GM21786 (cell line): ENCODE measurements around the gene PADI3.

Experiments used
- ATAC-seq: cut with Tn5 transposase; IDR thresholded peaks from one replicate; pipeline ENCODE4 v1.9.1; 2021; ENCODE audit not compliant: unreplicated experiment

The PADI3 gene

DNA sequence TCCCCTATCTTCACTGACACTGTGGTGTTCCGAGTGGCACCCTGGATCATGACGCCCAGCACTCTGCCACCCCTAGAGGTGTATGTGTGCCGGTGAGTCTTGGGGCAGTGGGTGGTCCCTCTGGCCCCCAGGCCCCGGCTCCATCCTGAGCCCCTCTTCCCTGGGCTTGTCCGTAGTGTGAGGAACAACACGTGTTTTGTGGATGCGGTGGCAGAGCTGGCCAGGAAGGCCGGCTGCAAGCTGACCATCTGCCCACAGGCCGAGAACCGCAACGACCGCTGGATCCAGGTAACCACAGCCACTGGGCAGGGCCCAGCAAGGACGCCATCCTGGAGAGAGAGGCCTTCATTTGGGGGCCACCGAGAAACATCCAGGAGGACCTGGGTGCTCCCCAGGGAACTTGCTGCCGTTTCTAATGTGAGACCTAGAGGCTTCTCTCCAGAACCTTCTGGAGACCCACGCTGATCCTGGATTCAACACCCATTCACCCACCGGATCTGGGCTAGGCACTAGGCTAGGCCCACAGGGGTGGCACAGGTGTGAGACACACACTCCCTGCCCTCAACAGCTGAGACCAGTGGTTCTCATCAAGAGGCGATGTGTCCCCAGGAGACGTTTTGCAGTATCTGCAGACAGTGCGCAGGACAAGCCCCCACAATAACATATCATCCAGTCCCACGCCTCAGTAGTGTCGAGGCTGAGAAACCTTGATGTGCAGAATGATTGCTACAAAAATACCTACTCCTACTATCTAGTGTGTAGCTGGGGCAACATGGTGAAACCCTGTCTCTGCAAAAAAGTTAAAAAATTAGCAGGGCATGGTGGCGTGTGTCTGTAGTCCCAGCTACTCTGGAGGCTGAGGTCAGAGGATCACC, 22.2 kb downstream of the PADI3 start:
- ATAC-seq: no peak

DNA sequence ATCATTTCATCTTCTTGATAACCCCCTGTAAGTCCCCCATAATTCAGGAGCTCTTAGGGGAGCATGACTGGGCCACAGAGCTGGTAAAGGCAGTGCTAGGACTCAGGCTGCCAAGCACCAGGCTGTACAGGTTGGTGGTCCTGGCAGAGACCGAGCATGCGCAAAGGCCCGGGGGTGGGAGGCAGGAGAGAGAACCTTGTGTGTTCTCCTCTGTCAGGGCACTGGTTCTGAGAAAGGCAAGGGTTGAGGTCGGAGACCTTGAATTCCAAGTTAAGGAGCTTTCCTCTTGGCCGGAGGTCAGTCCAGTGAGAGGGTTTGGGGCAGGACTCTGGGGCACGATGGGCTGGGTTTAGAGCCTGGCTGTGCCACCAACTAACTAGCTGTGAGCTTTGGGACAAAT, 23.2 kb downstream of the PADI3 start:
- ATAC-seq: no peak

DNA sequence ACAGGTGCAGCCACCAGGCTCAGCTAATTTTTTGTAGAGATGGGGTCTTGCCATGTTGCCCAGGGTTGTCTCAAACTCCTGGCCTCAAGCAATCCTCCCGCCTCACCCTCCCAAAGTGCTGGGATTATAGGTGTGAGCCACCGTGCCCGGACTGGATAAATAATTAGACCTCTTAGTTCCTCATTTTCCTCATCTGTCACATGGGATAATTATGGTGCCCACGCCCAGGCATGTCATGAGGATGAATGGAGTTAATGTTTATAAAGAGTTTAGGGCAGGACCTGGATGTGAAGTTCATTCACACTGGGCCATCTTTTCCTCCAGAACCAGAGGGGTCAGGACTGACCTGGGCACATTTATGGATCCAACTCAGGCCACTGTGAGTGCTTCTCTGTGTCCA, 23.7 kb downstream of the PADI3 start:
- ATAC-seq: no peak

DNA sequence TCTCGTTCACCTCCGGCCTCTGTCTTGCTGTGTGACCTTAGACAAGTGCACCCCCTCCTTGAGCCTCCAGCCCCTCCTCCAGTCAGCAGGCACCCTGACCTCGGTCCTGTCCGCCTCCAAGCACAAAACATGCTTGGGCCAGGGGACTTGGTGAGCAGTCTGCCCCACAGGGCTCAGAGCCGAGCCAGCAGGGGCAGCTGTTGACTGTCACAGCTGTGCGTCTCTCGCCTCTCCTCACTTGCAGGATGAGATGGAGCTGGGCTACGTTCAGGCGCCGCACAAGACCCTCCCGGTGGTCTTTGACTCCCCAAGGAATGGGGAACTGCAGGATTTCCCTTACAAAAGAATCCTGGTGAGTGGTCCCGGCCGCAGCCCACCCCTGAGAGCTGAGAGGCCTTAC, 24.2 kb downstream of the PADI3 start:
- ATAC-seq: no peak

DNA sequence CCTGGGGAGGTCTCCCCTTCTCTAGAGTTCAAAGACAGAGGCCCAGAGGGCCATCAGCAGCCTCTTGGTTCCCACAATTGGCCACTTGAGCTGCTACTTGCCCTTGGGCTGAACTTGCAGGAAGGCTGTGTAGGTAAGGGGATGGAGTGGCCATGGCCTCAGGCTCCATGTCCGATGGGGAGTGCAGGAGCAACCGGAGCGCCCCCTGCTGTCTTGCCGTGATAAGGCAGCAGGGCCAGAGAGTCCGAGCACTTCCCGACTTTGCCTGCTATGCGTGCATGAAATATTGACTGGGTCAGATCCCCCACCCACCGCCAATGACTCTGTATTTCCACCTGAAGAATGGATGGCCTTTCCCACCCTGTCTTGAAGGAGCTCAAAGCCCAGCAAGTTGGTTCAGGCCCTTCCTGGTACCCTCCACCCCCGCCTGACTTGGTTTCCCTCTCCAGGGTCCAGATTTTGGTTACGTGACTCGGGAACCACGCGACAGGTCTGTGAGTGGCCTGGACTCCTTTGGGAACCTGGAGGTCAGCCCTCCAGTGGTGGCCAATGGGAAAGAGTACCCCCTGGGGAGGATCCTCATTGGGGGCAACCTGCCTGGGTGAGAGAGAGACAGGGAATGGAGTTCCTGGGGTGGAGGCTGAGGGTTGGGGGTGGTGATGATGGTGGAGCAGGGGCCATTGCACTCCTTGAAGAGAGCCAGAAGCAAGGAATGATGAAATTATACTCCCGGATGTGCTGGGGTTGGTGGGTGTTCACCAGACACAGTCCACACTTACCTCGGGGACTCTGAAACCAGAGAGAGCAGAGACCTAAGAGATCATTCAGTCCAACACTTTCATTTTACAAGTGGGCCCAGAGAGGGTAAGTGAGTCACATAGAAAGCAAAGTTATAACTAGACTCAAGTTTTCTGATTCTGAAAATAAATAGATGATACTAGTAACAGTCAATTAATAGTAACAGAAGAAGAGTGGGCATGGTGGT, 25.6 kb downstream of the PADI3 start:
- no peak for ATAC-seq

DNA sequence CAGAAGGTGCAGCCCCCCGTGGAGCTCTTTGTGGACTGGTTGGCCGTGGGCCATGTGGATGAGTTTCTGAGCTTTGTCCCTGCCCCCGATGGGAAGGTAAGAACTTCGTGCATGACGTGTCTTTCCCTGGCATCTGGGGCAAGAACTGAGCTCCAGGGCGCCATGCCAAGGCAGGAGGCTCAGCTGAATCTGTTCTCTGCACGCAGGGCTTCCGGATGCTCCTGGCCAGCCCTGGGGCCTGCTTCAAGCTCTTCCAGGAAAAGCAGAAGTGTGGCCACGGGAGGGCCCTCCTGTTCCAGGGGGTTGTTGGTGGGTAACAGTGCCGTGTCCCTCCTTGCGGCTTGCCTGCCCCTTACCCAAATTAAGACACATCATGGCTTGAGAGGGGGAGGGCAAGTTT, 27.7 kb downstream of the PADI3 start:
- ATAC-seq: no peak

DNA sequence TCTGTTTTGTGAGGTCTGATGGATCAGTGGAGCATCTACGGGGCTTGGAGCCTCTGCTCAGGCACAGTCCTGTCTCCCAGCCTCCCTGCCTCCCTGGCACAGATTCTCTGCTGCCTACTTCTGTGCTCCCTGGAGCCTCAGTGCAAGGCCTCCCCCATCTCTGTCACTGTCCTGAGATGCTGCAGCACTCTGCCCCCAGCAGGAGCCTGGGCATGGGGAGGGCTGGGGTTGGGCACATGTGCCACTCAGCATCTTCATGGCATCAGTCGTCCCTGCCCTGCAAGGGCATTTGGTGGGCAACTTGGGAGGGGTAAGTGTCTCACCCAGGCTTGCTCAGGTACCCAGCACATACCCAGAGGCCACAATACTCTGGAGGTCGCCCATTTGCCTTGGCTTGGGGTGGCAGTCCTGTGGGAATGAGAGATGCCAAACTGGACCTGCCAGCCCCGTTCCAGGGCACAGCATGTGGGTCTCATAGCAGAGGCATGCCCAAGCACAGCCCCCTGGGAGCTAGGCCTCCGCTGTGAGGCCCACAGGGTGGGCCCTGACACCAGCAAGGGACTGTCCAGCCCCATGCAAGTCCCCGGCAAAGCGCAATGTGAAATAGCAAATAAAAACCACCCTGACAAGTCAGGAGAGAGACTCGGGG, 28.7 kb downstream of the PADI3 start:
- ATAC-seq: no peak

DNA sequence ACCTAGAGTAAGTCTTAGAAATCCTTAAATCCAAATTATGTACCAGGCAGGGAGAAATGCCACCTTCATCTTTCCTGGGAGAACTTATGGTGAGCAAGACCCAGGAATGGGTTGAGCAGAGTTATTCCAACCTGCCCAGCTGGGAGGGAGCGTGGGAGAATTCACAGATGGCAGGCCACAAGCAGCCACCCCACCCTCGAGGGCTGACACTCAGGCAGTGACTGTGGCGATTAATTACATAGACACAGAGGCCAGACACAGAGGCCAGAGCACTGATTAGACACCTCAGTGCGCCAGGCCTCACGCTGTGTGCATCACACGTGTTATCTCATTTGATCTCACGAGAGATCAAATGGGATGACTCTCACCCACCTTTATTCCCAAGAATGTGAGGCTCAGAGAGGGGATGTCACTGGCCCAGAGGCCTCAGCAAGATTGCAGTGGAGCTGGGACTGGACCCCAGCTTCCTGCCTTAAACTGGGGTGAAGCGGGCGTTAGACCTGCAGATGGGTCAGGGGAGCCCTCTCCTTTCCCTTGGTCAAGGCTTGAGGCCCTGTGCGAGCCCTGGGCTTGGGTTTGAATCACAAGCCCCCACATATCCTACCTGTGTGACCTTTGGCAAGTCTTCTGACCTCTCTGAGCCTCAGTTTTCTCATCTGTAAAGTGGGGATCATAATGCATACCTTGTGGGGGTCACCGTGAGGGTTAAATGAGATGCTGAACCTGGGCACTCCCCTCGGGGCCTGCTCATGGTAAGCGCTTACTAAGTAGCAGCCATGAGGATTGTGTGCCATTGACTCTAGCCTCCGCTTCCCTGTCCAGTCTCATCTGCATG, 30.3 kb downstream of the PADI3 start:
- no peak for ATAC-seq

DNA sequence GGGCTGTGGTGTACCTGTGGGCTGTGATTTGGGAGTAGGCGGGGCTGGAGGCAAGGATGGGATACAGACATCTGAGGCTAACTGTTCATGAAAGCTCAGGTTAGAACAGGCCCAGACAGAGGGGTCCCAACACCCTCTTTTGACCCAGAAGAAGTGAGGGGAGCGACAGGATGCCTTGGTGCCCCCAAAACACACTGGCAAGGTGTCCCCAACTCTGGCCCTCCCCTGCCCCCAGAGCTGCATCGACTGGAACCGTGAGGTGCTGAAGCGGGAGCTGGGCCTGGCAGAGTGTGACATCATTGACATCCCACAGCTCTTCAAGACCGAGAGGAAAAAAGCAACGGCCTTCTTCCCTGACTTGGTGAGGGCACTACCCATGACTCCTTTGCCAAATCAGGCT, 31.5 kb downstream of the PADI3 start:
- no peak for ATAC-seq

DNA sequence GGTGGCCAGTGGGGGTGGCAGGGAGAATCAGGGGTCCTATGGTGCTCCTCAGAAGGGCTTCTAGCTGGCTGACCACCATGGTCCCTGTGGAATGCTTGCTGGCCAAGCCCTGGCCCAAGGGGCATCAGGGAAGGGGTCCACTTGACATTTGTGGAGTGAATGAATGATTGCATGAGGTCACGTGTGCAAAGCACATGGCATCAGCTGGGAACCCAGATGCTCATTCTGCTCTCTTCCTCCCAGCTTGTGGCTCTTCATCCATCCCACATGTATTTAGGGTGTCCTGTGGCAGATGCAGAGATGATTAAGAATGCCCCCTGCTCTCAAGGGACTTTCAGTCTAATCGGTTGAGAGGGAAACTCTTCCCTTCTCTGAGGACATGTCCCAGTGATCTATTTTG, 32.0 kb downstream of the PADI3 start:
- no peak for ATAC-seq

DNA sequence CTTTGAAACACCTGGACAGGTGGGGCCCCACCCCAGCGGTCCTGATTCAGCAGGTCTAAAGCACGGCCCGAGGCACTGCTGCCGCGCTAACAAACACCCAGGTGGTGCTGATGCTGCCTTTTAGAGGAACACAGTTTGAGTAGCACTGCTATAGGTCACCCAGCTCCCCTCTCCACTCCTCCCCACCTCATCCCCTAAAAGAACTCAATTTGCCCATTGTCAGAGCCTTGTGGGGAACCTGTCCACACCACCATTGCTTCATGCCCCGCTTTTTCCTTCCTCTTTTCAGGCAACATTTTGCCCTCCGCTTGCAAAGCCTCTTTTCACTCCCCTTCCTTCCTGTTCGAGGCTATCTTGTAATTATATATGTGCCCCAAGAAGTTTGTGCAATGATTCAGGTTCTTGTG, 32.9 kb downstream of the PADI3 start:
- ATAC-seq: no peak

DNA sequence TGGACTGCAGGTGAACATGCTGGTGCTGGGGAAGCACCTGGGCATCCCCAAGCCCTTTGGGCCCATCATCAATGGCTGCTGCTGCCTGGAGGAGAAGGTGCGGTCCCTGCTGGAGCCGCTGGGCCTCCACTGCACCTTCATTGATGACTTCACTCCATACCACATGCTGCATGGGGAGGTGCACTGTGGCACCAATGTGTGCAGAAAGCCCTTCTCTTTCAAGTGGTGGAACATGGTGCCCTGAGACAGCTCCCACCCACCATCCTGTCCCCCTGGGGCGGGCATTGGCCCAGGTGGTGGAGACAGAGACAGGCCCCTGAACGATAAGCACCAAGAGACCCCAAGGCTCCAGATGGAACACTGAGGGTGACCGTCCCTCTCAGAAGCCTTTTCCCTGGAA, 33.9 kb downstream of the PADI3 start:
- no peak for ATAC-seq

DNA sequence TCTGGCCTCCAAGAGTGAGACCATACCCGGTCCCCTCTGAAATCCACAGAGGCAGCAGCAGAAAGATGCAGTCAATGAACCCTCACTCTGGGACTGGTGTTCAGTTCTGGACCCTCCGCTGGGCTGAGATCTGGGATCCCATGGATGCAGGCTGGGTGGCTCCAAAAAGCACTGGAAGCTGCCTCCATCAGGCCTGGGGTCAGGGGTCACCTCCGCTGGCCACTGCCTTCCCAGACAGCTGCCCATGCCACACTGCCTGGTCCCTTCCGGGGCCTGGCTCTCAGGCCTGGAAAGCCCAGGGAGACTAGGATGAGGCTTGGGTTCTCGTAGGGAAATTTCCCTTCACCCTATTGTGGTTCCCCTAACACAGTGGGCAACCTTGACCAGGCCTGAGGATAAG, 37.7 kb downstream of the PADI3 start:
- ATAC-seq: no peak

DNA sequence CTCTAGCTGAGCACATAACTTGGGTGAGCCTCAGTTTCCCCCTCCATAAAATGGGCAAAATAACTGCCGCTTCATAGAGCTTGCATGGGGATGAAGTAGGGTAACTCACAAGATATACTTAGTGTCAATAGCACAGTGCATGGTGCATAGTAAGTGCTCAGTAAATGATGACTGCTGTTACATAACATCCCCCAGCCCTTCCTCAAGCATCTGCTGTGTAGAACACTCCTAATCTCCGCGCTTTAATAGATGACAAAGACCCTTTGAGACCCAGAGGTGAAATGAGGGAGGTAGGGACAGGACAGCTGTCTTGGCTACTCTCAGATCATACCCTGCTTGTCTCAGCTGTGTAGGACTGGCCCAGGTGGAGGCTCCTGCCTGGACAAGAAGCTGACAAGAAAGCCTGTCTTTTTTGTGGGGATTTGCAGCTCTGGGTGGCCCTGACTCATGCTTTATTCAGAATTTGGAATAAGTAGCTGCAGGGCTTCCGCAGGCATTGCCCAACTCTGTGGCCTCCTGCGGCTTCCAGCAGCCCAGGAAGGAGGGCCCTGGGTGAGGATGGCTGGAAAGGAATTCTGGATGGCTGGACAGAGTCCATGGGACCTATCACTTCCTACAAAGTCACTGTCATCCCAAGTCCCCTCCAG, 38.4 kb downstream of the PADI3 start:
- ATAC-seq: no peak

DNA sequence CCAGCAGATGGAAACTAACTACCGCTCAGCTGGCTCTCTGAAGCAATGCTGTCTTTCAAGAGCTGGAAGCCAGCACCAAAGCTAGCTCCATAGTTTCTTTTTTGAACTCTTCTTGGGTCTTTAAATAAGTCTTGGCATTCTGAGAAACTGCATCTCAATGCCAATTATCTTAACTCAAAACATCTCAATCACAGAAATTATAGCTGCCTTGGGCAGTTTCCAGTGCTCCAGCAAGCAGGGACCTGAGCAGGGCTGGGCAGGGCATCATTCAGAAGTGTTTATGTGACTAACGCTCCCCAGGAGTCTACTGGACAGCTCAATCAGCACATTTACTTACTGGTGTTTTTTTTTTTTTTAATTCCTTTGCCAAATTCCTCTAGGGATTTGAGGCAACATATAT, 40.8 kb downstream of the PADI3 start:
- ATAC-seq: no peak

DNA sequence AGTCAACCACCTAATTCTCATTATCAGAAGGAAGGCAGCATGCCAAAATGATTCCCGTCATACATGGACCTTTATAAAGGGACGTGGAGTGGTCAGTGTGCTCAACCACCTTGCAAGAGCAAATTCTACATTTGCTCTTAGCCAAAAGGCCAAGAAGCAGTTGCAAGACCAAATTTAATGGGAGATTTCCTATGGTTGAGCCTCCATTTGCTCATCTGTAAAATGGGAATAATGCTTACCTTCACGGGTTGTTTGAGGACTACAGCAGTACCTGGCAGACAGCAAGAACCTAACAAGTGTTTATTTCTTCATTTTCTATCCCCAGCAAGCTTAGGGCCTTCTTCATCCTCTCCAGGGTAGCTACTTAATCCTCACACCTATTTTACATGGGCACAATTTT, 41.7 kb downstream of the PADI3 start:
- no peak for ATAC-seq

DNA sequence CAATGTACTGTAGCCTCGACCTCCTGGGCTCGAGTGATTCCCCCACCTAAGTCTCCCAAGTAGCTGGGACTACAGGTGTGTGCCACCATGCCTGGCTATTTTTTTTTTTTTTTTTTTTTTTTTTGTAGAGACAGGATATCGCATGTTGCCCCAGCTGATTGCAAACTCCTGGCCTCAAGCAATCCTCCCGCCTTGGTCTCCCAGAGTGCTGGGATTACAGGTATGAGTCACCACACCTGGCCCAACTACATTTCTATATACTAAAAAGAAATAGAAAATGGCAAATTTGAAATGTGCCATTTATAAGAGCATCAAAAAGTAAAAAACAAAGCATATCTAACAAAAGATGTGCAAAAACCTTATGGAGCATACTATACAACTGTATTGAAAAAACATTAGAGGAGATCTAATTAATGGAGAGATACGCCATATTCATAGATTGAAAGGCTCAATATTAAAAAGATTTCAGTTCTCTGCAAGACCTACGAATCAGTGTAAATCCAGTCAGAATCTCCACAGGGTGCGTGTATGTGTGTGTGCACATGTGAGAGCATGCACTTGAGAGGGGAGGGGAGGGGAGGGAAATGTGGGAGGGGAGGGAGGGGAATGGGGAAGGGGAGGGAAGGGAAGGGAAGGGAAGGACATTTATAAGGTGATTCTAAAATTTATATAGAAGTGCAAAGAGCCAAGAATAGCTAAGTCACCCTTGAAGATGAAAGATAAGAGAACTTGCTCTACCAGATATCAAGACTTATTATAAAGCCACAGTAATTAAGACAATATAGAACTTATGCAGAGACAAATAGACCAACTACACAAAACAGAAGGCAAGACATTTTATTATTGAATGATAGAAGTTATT, 43.6 kb downstream of the PADI3 start:
- ATAC-seq: no peak

DNA sequence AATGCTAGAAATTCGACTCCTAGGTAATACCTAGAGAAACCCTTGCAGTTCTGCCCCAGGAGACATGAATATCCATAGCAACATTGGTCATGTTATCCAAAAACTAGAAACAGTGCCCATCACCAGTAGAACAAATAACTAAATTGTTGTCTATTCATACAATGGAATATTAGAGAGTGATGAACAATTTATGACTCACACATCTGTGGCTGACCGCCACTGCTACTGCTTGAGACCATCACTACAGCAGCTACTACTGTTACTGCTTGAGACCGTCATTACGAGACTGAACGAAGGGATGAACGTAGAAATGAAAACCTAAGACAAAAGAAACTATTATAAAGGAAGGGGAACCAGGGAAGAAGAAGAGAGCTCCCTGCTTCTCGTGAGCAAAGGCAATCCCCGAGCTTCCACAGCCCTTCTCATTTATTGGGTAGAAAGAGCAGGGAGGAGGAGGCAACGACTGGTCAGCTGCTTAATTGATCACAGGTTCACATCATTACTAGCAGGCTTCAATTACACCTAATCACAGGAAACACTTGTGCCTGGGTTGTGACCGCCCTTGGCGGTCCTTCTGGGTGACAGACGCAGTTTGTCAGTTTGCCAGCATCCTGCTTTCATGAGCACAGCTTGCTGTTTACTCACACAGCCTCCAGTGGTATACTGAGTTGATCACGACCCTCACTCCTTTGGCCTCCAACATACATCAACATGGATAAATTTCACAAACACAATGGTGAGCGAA, 45.0 kb downstream of the PADI3 start:
- ATAC-seq: no peak
